ENCODE data around the gene STK39. TPM values are rescaled to one million over a fixed set of nuclear protein-coding genes. Genes with fewer than 3 reads are reported as not detected.

Gene STK39
- total RNA-seq, 1 experiment from 2014 or later: 15.9 TPM

DNA sequence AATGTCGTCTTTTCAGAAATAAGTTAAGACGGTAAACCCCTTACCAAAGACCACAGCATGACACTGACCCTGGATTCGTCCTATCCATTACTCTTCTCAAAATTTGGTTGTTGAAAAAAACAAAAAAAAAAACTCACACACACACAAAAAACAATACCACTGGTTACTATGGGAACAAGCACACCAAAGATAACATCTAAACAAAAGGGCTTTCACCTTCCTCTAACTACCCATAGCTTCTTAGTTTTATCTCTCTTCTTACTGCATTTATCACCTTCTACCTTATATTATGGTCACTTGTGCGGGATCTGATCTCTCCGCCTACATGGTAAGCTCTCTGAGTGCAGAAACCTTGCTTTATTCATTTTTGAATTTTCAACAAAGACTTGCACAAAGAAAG lies 192.7 kb downstream of the STK39 start:
- no TSS peak for BruUV-seq (replicated peaks)
- Histone ChIP-seq H3K4me3 (ENCODE audit: low read depth, low read length, poor library complexity, severe bottlenecking) (no peak overlapping the region), H3K9me3 (ENCODE audit: low read depth, low read length, poor library complexity, severe bottlenecking) (no peaks in the 10 kb centered on the region), H3K27ac (ENCODE audit: low read depth, low read length, poor library complexity, severe bottlenecking) (no peak overlapping the region), H3K27me3 (replicated peaks; ENCODE audit: insufficient read depth, low read depth, low read length, poor library complexity) (no peaks in the 10 kb centered on the region), H3K36me3 (ENCODE audit: insufficient read depth, low read length, poor library complexity, severe bottlenecking) (no peaks in the 10 kb centered on the region), H3K4me1 (ENCODE audit: insufficient read depth, low read length, poor library complexity, severe bottlenecking) (no peaks in the 10 kb centered on the region)
- ChIA-PET POLR2A (ENCODE audit: low non-redundant PET) (no interaction called here), CTCF (no interaction called here)
- TF ChIP-seq EZH2 (IDR thresholded peaks at IDR 0.05; ENCODE audit: borderline replicate concordance, low read depth, low read length, poor library complexity, severe bottlenecking): no peak
- TF ChIP-seq, protein P1, sequence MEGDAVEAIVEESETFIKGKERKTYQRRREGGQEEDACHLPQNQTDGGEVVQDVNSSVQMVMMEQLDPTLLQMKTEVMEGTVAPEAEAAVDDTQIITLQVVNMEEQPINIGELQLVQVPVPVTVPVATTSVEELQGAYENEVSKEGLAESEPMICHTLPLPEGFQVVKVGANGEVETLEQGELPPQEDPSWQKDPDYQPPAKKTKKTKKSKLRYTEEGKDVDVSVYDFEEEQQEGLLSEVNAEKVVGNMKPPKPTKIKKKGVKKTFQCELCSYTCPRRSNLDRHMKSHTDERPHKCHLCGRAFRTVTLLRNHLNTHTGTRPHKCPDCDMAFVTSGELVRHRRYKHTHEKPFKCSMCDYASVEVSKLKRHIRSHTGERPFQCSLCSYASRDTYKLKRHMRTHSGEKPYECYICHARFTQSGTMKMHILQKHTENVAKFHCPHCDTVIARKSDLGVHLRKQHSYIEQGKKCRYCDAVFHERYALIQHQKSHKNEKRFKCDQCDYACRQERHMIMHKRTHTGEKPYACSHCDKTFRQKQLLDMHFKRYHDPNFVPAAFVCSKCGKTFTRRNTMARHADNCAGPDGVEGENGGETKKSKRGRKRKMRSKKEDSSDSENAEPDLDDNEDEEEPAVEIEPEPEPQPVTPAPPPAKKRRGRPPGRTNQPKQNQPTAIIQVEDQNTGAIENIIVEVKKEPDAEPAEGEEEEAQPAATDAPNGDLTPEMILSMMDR (conservative IDR thresholded peaks at IDR 0.05; ENCODE audit: low read depth, low read length): no peak
- intact Hi-C loops (cut with micrococcal nuclease; ENCODE audit: unreplicated experiment): no loop called here
- no peak for DNase-seq (ENCODE audit: low spot score)

DNA sequence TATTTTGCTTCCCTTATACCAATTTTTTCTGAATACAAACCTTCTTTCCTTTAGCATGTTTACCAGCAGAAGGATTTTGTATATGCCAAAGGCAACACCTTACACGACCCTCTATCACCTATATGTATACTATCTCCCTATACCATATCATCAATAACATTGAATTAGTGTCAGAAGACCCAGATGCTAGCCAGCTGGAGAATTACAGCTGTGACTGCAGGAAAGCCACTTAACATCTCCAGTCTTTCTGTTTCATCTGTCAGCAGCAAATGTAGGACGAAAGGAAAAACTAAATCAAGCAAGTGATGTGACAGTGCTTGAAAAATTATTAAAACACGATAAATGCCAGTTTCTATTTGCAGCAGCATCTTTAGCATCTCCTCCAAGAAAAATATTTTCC lies 193.7 kb downstream of the STK39 start:
- BruUV-seq (replicated peaks): no TSS peak
- no peaks in the 10 kb centered on the region for H3K36me3 ChIP-seq (ENCODE audit: insufficient read depth, low read length, poor library complexity, severe bottlenecking)
- intact Hi-C loops (cut with micrococcal nuclease; ENCODE audit: unreplicated experiment): no loop called here
- no peaks in the 10 kb centered on the region for H3K27me3 ChIP-seq (replicated peaks; ENCODE audit: insufficient read depth, low read depth, low read length, poor library complexity)
- H3K4me3 ChIP-seq (ENCODE audit: low read depth, low read length, poor library complexity, severe bottlenecking): no peak overlapping the region
- H3K9me3 ChIP-seq (ENCODE audit: low read depth, low read length, poor library complexity, severe bottlenecking): no peaks in the 10 kb centered on the region
- no peaks in the 10 kb centered on the region for H3K4me1 ChIP-seq (ENCODE audit: insufficient read depth, low read length, poor library complexity, severe bottlenecking)
- TF ChIP-seq, protein P1 (conservative IDR thresholded peaks at IDR 0.05; ENCODE audit: low read depth, low read length): no peak
- TF ChIP-seq EZH2 (IDR thresholded peaks at IDR 0.05; ENCODE audit: borderline replicate concordance, low read depth, low read length, poor library complexity, severe bottlenecking): no peak
- DNase-seq (ENCODE audit: low spot score): no peak
- ChIA-PET CTCF (no interaction called here), POLR2A (ENCODE audit: low non-redundant PET) (no interaction called here)
- no peak overlapping the region for H3K27ac ChIP-seq (ENCODE audit: low read depth, low read length, poor library complexity, severe bottlenecking)

DNA sequence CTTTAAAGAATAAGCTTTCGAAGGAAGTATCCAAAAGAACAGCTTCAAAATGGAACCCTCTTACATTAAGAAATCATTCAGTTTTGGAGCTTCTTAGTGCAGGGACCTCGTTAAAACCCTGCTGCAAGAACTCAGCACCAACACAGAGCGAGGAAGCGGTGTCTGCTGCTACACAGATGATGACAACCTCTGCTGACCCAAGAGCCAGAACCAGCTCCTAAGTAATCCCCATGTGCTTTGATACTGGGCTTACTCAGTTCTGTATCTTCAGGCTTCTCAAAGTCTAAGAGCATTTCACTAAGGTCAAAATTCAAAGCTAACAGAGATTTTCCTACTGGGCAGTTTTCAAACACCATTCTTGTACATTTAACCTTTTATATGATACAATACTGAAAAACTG lies 194.6 kb downstream of the STK39 start:
- no peaks in the 10 kb centered on the region for H3K9me3 ChIP-seq (ENCODE audit: low read depth, low read length, poor library complexity, severe bottlenecking)
- H3K4me3 ChIP-seq (ENCODE audit: low read depth, low read length, poor library complexity, severe bottlenecking): no peak overlapping the region
- no peaks in the 10 kb centered on the region for H3K27me3 ChIP-seq (replicated peaks; ENCODE audit: insufficient read depth, low read depth, low read length, poor library complexity)
- no peaks in the 10 kb centered on the region for H3K4me1 ChIP-seq (ENCODE audit: insufficient read depth, low read length, poor library complexity, severe bottlenecking)
- DNase-seq (ENCODE audit: low spot score): no peak
- no peaks in the 10 kb centered on the region for H3K36me3 ChIP-seq (ENCODE audit: insufficient read depth, low read length, poor library complexity, severe bottlenecking)
- intact Hi-C loops (cut with micrococcal nuclease; ENCODE audit: unreplicated experiment): no loop called here
- CTCF ChIA-PET: no interaction called here
- no TSS peak for BruUV-seq (replicated peaks)
- POLR2A ChIA-PET (ENCODE audit: low non-redundant PET): no interaction called here
- no peak overlapping the region for H3K27ac ChIP-seq (ENCODE audit: low read depth, low read length, poor library complexity, severe bottlenecking)
- no peak for TF ChIP-seq EZH2 (IDR thresholded peaks at IDR 0.05; ENCODE audit: borderline replicate concordance, low read depth, low read length, poor library complexity, severe bottlenecking)
- TF ChIP-seq, protein P1 (conservative IDR thresholded peaks at IDR 0.05; ENCODE audit: low read depth, low read length): no peak

Measured in A673 (cell line).